Forelimb muscle (tissue), 1 donor: Measurements from ENCODE around the gene CC2D2A. TPM values are rescaled to one million over a fixed set of nuclear protein-coding genes. Genes with fewer than 3 reads are reported as not detected.
"Not testable (repeated sequence)": the region's sequence is repeated elsewhere in the genome, so short reads cannot be mapped to it uniquely, and the experiment has no call there.

Experiments
- DNase-seq: peaks from one replicate; pipeline ENCODE4 v3.0.0-alpha.2; 2013; ENCODE audit warnings: low read depth
- polyA plus RNA-seq: library from polyadenylated mRNA; unstranded; fragments of 120-200 nt; gene quantifications from one replicate; pipeline ENCODE4 v1.2.1, GENCODE V29; 2013; ENCODE audit not compliant: insufficient read length

The CC2D2A gene
- polyA plus RNA-seq, 1 donor, result 10.8 TPM

DNA sequence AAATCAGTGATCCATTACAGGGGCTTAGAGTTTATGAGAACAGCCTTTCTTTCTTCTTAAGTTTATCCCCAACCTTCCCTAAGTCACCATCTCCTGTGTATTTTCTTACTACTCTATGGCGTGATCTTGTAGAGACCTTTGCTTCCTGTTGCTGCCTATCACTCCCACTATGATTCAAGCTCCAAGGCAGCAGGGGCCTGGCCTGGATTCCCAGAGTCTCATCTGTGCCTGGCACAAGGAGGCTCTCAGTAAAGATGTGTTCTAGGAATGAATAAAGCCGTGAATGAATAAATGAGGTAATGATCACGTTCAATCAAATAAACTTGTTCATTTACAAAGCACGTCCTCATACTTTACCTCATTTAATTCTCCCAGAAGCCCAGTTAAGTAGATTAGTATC lies 45.4 kb downstream of the CC2D2A start:
- no peak for DNase-seq

DNA sequence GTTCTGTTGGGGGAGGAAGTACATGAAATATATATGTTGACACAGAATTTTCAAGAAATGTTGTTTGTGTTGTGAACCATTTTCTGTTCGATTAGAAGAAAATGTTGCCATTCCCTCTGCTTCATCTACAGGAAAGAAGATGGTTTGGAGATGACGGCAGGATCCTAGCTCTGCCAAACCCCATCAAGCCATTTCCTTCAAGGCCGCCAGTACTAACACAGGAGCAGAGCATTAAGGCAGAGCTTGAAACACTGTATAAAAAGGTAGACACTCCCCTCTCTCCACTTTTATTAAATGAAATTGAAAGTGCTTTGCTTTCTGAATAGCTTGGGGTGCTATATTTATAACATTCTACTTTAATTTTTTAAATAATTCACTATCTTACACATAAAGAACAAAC lies 46.8 kb downstream of the CC2D2A start:
- no peak for DNase-seq

DNA sequence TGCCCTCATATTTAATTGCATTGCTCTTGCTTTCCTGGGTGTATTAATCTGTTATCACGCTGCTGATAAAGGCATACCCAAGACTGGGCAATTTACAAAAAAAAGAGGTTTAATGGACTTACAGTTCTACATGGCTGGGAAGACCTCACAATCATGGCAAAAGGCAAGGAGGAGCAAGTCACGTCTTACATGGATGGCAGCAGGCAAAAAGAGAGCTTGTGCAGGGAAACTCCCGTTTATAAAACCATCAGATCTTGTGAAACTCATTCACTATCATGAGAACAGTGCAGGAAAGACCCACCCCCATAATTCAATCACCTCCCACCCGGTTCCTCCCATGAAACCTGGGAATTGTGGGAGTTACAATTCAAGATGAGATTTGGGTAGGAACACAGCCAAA lies 48.0 kb downstream of the CC2D2A start:
- DNase-seq, result not testable (repeated sequence)

DNA sequence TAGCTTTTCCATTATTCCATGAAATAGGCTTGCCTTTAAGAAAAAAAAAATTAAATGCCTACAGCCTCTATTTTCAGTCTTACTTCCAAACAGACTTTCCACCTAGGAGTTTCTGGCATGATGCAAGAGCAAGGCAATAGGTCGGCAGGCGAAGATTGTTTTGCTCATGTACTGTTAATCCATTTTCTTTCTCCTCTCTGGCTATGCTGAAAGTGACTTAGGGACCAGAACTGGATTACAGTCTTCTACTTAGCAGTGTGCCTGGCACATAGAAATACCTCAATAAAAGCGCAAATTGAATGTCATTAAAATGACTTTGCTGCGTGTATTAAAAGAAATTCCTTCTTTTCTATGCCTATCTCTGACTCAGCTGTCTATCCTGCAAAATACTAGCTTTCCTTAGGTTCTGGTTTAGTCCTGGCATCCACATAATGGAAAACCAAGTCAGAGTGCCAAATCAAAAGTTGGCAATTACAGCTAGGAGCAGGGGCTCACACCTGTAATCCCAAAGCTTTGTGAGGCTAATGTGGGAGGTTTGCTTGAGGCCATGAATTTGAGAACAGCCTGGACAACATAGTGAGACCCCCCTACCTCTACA lies 51.9 kb downstream of the CC2D2A start:
- DNase-seq, result no peak

GRCh38 chr4:15525080-15525479 lies 55.4 kb downstream of the CC2D2A start:
- no peak for DNase-seq

DNA sequence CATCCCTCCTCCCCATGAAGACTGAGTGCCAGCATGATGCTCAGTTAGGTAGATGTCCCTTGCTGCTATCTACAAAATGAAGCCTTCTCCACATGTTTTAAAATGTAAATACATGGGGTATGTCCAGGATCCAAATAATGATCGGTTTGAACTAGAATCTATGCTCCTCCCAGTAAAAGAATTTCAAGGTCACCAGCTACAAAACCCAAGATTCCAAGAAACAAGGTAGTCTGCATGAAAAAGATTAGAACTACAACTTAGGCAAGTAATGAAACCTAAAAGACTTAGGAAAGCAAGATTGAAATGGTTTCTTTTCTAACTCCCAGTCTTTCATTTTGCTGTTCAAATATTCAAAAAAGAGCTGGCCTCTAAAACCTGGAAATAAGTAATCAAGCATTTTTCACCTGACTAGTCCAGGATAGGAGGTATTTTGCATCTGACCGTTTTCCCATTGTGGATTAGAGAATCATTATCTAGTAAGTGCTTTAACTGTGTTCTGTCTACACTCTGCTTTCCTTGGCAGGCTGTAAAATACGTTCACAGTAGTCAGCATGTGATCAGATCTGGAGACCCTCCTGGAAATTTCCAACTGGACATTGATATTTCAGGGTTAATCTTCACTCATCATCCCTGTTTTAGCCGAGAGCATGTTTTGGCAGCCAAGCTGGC lies 57.4 kb downstream of the CC2D2A start:
- DNase-seq, result no peak

DNA sequence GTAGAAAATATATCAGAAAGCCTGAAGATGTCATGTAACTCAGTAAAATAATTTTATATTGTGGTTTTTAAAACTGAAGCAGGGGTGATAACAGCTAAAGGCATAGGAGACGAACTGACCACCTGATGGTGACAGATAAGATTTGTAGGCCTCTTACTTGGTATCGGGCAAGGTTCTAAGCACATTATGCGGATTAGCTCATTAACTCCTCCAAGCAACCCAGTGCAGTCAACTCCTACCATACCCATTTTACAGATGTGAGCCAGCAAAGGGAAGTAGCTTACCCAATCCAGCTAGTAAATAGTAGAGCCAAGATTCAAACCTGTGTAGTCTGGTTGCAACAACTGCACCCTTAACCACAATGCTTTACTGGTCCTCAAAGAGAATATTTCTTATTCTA lies 62.1 kb downstream of the CC2D2A start:
- DNase-seq, result no peak

DNA sequence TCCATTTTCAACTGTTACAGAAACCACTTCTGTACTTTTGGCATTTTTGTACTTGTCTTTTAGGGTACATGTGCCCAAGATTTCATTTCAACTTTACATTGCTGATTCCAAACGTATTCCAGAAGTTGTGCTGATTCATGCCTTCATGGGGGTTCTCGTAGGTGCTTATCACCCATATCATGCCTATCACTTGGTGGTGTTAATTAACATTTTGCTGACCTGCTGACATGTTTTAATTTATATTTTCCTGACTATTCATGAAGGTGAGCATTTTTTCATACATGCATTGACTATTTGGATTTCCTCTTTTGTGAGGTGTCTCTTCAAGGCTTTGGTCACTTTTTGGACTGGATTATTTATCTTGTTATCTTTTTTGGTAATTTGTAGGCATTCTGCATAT lies 64.1 kb downstream of the CC2D2A start:
- no peak for DNase-seq

- no peak for DNase-seq
These were observed 65.9 kb downstream of the CC2D2A start for GRCh38 chr4:15535599-15535998.

DNA sequence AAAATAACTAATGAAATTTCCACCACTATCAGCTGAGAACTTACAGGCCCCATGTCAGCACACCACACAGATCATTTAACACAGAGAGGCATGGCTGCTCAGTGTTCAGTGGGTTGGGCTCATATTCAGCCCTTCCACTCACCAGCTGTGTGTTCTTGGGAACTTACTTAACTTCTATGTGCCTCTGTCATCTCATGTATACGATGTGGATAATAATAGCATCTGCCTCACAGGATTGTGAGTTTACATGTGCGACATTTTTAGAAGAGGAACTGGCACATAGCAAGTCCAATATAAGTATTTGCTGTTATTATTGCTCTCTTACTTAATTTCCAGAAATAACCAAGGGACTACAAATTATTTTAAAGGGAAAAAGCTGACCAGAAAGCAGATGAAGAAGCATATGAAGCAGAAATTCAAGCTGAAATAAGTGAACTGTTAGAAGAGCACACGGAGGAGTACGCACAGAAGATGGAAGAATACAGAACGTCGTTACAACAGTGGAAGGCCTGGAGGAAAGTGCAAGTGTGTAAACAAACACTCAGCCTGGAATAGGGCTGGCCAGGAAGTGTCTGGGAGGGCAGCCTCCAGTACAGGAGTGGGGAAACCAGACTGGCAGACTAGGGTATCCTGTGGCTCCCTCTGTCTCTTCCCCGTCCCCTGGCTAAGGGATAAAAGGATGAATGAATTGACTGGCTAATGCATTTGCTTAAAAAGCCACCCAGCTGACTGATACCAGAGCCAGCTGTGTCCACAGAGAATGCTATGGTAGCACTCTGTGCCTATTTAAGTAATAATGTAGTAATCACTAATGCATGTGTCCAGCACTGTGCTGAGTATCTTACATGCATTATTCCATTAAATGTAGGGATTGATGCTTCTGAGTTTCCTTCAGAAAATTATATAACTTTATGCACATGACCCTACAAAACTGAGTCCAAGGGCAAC lies 67.1 kb downstream of the CC2D2A start:
- DNase-seq, result no peak

GRCh38 chr4:15541941-15542340 lies 72.3 kb downstream of the CC2D2A start:
- no peak for DNase-seq

- no peak for DNase-seq
These were observed 73.1 kb downstream of the CC2D2A start for GRCh38 chr4:15542760-15543159.

DNA sequence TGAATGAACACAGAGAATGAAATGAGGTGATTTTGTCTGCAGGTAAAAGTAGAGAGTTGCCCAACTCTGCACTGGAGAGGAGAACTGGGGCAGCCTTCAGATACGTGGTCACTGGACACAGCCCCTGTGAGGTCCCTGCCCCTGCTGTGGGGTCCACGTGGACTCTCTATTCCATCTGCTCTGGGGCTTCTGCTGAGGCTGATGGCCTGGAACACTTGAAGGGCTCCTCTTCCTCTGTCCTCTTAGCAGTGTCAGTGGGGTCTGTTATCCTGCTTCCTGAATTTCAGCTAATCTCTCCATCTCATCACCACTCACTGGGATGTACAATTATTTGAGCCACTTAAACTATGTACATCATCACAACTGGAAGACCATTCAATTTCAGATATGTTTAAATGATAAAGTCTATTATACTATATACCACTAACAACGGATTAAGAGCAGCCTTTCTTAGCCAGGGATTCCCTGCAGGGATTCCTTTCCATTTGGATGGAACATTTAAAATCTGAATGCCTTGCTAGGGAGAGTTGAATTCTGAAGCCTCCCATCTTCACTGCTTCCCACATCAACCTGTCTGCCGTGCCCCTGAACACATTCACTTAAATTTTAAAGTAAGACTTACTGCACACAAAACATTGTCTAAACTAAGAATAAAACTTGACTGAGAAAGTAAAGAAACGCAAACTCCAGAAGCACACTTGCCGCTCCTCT lies 74.0 kb downstream of the CC2D2A start:
- no peak for DNase-seq

DNA sequence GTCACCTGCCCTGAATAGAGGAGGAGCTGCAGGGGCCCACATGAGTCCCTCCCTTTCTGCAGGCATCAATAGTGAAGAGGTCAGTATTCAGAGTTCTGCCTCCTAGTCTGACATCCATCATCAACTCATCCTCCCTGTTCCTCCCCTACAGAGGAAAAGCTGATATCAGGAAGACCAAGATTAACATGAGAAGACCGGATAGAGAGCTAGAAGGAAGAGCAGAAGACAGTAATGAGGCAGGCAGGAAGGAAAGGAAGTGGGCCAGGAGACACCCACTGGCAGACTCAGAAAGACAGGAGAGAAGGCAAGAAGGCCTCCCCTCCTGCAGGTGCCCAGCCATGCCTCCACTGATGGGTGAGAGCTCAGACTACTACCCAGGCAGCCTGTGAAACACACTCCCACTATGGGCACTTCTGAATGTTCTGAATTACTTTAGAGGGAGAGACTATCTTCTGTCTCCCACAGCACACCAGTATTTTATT lies 74.6 kb downstream of the CC2D2A start:
- no peak for DNase-seq

DNA sequence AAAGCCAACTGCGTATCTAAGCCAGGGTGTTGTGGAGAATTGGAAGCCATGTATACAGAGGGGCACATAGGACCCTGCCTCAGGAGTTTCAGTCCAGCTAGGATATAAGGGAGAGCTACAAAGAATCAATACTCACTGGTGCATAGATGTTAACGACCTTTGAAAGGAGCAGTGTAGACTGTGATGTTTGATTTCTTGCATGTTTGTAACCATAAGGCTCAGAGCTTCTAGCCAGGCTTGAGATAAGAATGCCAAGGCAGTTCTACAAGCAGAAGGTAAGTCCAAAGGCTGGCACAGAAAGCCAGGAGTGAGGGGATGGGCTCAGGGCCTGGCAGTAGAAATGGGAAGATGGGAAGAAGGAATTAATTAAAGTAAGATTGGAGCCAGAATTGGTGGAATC lies 75.7 kb downstream of the CC2D2A start:
- no peak for DNase-seq

DNA sequence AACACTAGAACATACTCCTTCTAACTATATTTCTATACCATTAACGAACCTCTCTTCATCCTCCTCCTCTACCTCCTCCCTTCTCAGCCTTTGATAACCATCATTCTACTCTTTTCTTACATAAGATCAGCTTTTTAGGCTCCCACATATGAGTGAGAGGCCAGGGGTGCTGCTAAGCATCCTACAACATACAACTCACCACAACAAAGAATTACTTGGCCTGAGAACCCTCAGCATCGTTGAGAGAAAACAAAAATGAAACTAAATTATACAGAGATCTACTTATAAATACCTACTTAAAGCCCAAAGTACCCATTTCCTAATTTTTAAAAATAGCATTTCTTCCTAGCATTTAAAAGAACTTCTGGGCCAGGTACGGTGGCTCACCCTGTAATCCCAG lies 77.7 kb downstream of the CC2D2A start:
- no peak for DNase-seq

DNA sequence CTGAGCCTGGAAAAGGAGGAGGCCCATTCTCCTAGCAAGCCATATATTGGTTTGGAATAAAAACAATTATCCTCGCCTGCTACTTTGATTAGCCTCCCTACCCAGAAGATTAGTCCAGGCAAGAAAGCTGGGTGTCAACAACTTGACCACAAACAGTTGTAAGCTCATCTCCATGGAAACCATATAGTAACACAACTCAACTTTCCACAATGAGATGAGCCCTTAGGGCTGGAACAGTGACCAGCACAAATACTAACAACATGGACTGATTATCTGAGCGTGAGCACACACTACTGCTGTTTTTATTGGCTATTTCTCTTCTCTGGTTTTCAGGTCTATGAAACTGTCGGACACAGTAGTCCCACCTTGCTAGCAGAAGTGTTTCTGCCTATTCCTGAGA lies 80.8 kb downstream of the CC2D2A start:
- DNase-seq, result no peak

GRCh38 chr4:15551740-15552446 lies 82.2 kb downstream of the CC2D2A start:
- no peak for DNase-seq

- DNase-seq, result no peak
These were observed 83.1 kb downstream of the CC2D2A start for GRCh38 chr4:15552557-15553362.

- DNase-seq, result no peak
These were observed 86.9 kb downstream of the CC2D2A start for GRCh38 chr4:15556511-15557092.
